Measurements from ENCODE around the gene DNAJC18. TPM values are rescaled to one million over a fixed set of nuclear protein-coding genes. Genes with fewer than 3 reads are reported as not detected.

The DNAJC18 gene
- total and polyA plus RNA-seq, 2 experiments from 2014 or later = 13.4 to 18.9 TPM

GRCh38 chr5:139473105-139473504 lies 33.8 kb upstream of the DNAJC18 start:
- no peaks in the 10 kb centered on the region for H3K9me3 Mint-ChIP-seq
- Histone ChIP-seq H3K36me3 (ENCODE audit: insufficient read depth) (no peaks in the 10 kb centered on the region), H3K9me2 (ENCODE audit: insufficient read depth) (no peaks in the 10 kb centered on the region), H3K4me2 (peak overlapping the region; percentile 56), H3K79me2 (replicated peaks; ENCODE audit: insufficient read depth) (no peaks in the 10 kb centered on the region), H3K27me3 (ENCODE audit: insufficient read depth) (no peaks in the 10 kb centered on the region), H4K20me1 (replicated peaks; ENCODE audit: insufficient read depth) (no peaks in the 10 kb centered on the region), H3K4me3 (no peak overlapping the region), H3F3A (replicated peaks; ENCODE audit: low read depth) (0 out of 2 replicates have a peak, but pooled peaks cover 7% of the 10 kb centered on the region), H2AFZ (peak overlapping the region; percentile 64), H3K4me1 (ENCODE audit: insufficient read depth) (peaks cover 17% of the 10 kb centered on the region), H3K27ac (ENCODE audit: low read depth) (no peak overlapping the region)
- peak overlapping the region; percentile 56 for H3K27ac Mint-ChIP-seq
- no peaks in the 10 kb centered on the region; the same call in 2 of the 3 replicates for H3K36me3 Mint-ChIP-seq (ENCODE audit: low read depth)
- ATAC-seq (peak; percentile 89), DNase-seq (ENCODE audit: low spot score) (peak; percentile 86)
- H3K4me3 Mint-ChIP-seq = no peak overlapping the region; the same call in 2 of the 3 replicates
- peaks cover 24% of the 10 kb centered on the region for H3K27me3 Mint-ChIP-seq (ENCODE audit: insufficient read depth, low read depth, poor library complexity)
- H3K4me1 Mint-ChIP-seq = peaks cover 37% of the 10 kb centered on the region
- TF ChIP-seq NANOG (IDR thresholded peaks at IDR 0.05; ENCODE audit: borderline replicate concordance) = no peak
- no peak for TF ChIP-seq CREB1 (CRISPR knock-in tag; IDR thresholded peaks at IDR 0.05; ENCODE audit: low read depth)
- no peak for TF ChIP-seq ZNF331 (CRISPR knock-in tag; IDR thresholded peaks at IDR 0.05; ENCODE audit: low read depth)

- peak overlapping the region; percentile 64 for H2AFZ ChIP-seq
- H3K4me2 ChIP-seq = peak overlapping the region; percentile 1; the same call in 1 of the 2 replicates
- Mint-ChIP-seq H3K4me3 (peak overlapping the region; percentile 9; the same call in 1 of the 3 replicates), H3K9me3 (no peaks in the 10 kb centered on the region), H3K27me3 (ENCODE audit: insufficient read depth, low read depth, poor library complexity) (peaks cover 23% of the 10 kb centered on the region), H3K27ac (peak overlapping the region; percentile 35; the same call in 1 of the 2 replicates), H3K4me1 (peaks cover 37% of the 10 kb centered on the region), H3K36me3 (ENCODE audit: low read depth) (no peaks in the 10 kb centered on the region; the same call in 2 of the 3 replicates)
- no peaks in the 10 kb centered on the region for H3K9me2 ChIP-seq (ENCODE audit: insufficient read depth)
- no peaks in the 10 kb centered on the region for H3K79me2 ChIP-seq (replicated peaks; ENCODE audit: insufficient read depth)
- no peak for DNase-seq (ENCODE audit: low spot score)
- TF ChIP-seq ZNF114 (CRISPR knock-in tag; IDR thresholded peaks at IDR 0.05) (no peak), CREB1 (CRISPR knock-in tag; IDR thresholded peaks at IDR 0.05; ENCODE audit: low read depth) (no peak)
- H3F3A ChIP-seq (replicated peaks; ENCODE audit: low read depth) = 0 out of 2 replicates have a peak, but pooled peaks cover 7% of the 10 kb centered on the region
- H3K36me3 ChIP-seq (ENCODE audit: insufficient read depth) = no peaks in the 10 kb centered on the region
- no peak overlapping the region for H3K4me3 ChIP-seq
- H3K4me1 ChIP-seq (ENCODE audit: insufficient read depth) = peaks cover 17% of the 10 kb centered on the region
- H4K20me1 ChIP-seq (replicated peaks; ENCODE audit: insufficient read depth) = no peaks in the 10 kb centered on the region
- H3K27me3 ChIP-seq (ENCODE audit: insufficient read depth) = no peaks in the 10 kb centered on the region
- H3K27ac ChIP-seq (ENCODE audit: low read depth) = 0 out of 2 replicates have a peak overlapping the region, but pooled peaks have one; percentile 36
- ATAC-seq = peak; percentile 14
These were observed 33.2 kb upstream of the DNAJC18 start for GRCh38 chr5:139472386-139473030.

DNA sequence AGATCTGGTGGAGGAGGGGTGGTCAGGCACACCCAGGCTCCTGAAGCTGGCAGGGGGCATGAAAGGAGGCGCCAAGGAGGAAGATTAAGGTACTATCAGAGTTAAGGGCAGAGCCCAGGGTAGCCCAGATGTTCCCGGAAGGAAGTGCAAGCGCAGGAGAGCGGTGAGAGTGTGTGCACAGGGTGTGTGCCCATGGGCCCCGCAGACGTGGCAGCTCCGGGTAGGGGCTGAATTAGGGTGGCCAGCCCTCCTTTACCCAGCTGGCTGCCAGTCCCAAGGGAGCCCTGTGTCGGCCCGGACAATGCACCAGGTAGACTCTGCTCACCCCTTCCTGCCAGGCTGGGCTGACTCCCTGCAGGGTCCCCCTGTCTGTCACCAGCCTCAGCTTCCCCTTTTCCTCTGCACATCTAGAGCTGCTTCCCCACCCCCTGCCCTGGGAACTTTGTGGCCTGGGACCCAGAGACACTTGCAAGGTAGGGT lies 31.5 kb upstream of the DNAJC18 start, which contains the start of gene SMIM33:
Gene SMIM33, plus strand, starts transcription at position 184 of the 480 bp plus-strand sequence. Its CDS starts 118 bp downstream, at position 302.
- Histone ChIP-seq H3F3A (replicated peaks; ENCODE audit: low read depth) (0 out of 2 replicates have a peak, but pooled peaks cover 7% of the 10 kb centered on the region), H3K36me3 (ENCODE audit: insufficient read depth) (no peaks in the 10 kb centered on the region), H4K20me1 (replicated peaks; ENCODE audit: insufficient read depth) (no peaks in the 10 kb centered on the region), H3K4me3 (no peak within 1 kb of the TSS), H3K4me1 (ENCODE audit: insufficient read depth) (peaks cover 17% of the 10 kb centered on the region), H3K27me3 (ENCODE audit: insufficient read depth) (no peaks in the 10 kb centered on the region), H3K4me2 (no peak within 1 kb of the TSS), H3K9me2 (ENCODE audit: insufficient read depth) (no peaks in the 10 kb centered on the region), H2AFZ (peak within 1 kb of the TSS; percentile 64; the same call in 1 of the 2 replicates), H3K79me2 (replicated peaks; ENCODE audit: insufficient read depth) (no peaks in the 10 kb centered on the region), H3K27ac (ENCODE audit: low read depth) (no peak within 1 kb of the TSS)
- peaks cover 21% of the 10 kb centered on the region for H3K27me3 Mint-ChIP-seq (ENCODE audit: insufficient read depth, low read depth, poor library complexity)
- H3K4me3 Mint-ChIP-seq = no peak within 1 kb of the TSS
- no peak for ATAC-seq
- H3K4me1 Mint-ChIP-seq = peaks cover 37% of the 10 kb centered on the region
- no peak for DNase-seq (ENCODE audit: low spot score)
- H3K36me3 Mint-ChIP-seq (ENCODE audit: low read depth) = no peaks in the 10 kb centered on the region; the same call in 2 of the 3 replicates
- H3K9me3 Mint-ChIP-seq = no peaks in the 10 kb centered on the region
- no peak within 1 kb of the TSS for H3K27ac Mint-ChIP-seq
- TF ChIP-seq JUNB (IDR thresholded peaks at IDR 0.05; ENCODE audit: unreplicated experiment) = no peak
- TF ChIP-seq, protein P1, sequence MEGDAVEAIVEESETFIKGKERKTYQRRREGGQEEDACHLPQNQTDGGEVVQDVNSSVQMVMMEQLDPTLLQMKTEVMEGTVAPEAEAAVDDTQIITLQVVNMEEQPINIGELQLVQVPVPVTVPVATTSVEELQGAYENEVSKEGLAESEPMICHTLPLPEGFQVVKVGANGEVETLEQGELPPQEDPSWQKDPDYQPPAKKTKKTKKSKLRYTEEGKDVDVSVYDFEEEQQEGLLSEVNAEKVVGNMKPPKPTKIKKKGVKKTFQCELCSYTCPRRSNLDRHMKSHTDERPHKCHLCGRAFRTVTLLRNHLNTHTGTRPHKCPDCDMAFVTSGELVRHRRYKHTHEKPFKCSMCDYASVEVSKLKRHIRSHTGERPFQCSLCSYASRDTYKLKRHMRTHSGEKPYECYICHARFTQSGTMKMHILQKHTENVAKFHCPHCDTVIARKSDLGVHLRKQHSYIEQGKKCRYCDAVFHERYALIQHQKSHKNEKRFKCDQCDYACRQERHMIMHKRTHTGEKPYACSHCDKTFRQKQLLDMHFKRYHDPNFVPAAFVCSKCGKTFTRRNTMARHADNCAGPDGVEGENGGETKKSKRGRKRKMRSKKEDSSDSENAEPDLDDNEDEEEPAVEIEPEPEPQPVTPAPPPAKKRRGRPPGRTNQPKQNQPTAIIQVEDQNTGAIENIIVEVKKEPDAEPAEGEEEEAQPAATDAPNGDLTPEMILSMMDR (conservative IDR thresholded peaks at IDR 0.05; ENCODE audit: low read depth in 2 of 2) = no peak
- no peak for TF ChIP-seq CREB1 (CRISPR knock-in tag; IDR thresholded peaks at IDR 0.05; ENCODE audit: low read depth)
- no peak for TF ChIP-seq ZNF462 (CRISPR knock-in tag; IDR thresholded peaks at IDR 0.05)
